ENCODE results near the gene HAL.

DNA sequence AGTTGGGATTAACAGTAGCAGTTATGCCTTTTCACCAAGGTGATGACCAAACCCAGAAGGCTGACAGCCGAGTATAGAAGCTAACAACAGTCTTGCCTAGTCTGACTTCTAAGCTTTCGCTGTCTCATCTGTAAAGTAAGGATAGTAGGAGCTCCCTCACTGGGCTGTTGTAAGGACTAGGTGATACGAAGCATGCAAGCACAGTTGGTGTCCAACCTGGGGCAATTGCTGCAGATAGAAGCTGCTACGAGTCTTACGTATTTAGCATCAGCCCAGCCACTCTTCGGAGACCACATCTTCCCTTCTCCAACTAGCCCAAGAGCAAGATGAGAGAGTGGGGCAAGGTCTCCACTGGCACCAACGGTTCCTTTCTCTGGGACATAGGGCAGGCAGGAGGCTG lies 6.0 kb downstream of the HAL start:
- TF ChIP-seq, protein P1, sequence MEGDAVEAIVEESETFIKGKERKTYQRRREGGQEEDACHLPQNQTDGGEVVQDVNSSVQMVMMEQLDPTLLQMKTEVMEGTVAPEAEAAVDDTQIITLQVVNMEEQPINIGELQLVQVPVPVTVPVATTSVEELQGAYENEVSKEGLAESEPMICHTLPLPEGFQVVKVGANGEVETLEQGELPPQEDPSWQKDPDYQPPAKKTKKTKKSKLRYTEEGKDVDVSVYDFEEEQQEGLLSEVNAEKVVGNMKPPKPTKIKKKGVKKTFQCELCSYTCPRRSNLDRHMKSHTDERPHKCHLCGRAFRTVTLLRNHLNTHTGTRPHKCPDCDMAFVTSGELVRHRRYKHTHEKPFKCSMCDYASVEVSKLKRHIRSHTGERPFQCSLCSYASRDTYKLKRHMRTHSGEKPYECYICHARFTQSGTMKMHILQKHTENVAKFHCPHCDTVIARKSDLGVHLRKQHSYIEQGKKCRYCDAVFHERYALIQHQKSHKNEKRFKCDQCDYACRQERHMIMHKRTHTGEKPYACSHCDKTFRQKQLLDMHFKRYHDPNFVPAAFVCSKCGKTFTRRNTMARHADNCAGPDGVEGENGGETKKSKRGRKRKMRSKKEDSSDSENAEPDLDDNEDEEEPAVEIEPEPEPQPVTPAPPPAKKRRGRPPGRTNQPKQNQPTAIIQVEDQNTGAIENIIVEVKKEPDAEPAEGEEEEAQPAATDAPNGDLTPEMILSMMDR (IDR thresholded peaks at IDR 0.05; ENCODE audit: borderline replicate concordance, extremely low read depth, low read length, poor library complexity, severe bottlenecking), result no peak
- no peak for TF ChIP-seq EZH2 (IDR thresholded peaks at IDR 0.05; ENCODE audit: borderline replicate concordance, low read depth, low read length, severe bottlenecking)

All from DND-41 (cell line).